Measurements from ENCODE around the gene TMOD1. TPM values are rescaled to one million over a fixed set of nuclear protein-coding genes. Genes with fewer than 3 reads are reported as not detected.

TMOD1 gene
- total and polyA plus RNA-seq, 10 of the 15 experiments (the other 5 are each of a cell fraction or from before 2014, with no cell fraction given) = 4.0 to 44.1 (median 15.4) TPM

GRCh38 chr9:97628668-97629067, 127.2 kb downstream of the TMOD1 start (continued):
- TF ChIP-seq RCOR1 (conservative IDR thresholded peaks at IDR 0.05; ENCODE audit: low read depth, low read length) (no peak), PBX3 (IDR thresholded peaks at IDR 0.05; ENCODE audit: insufficient replicate concordance, low read depth, low read length) (no peak), FOXM1 (IDR thresholded peaks at IDR 0.05; ENCODE audit: low read depth, low read length) (no peak), USF1 (IDR thresholded peaks at IDR 0.05; ENCODE audit: borderline replicate concordance, extremely low read length, insufficient read depth, low read depth, low read length) (no peak)

GRCh38 chr9:97629156-97629555, 127.7 kb downstream of the TMOD1 start:
- no peaks in the 10 kb centered on the region for H3K9me3 ChIP-seq (replicated peaks; ENCODE audit: control insufficient read depth, insufficient read depth, low read length)
- H3K4me3 ChIP-seq = no peak overlapping the region
- in situ Hi-C loops (cut with MboI) (loop anchor here (25.0 kb wide), 1 partner anchor 1217 kb away; the partner anchor contains the start of gene ZNF367), intact Hi-C loops (cut with micrococcal nuclease; ENCODE audit: unreplicated experiment) (no loop called here)
- POLR2A ChIA-PET = interaction anchor here (0.6 to 1.2 kb wide), 2 partner anchors 9 to 100 kb away, joined by 3 to 5 read pairs; no protein-coding TSS in a partner anchor
- RAD21 ChIA-PET (ENCODE audit: unreplicated experiment) = interaction anchor here (1.5 to 2.1 kb wide), 2 partner anchors 11 to 13 kb away, joined by 6 to 11 read pairs; no protein-coding TSS in a partner anchor
- no peaks in the 10 kb centered on the region for H3K27me3 ChIP-seq (replicated peaks in 1 of 2; ENCODE audit: control insufficient read depth in 2 of 2, insufficient read depth in 2 of 2, low read length in 1 of 2)
- H3K36me3 ChIP-seq (ENCODE audit: control insufficient read depth in 2 of 2, insufficient read depth in 2 of 2, low read length in 1 of 2) = peaks cover 0 to 2% of the 10 kb centered on the region in 2 experiments; a peak in 1 of 4 replicates
- TF ChIP-seq RUNX3 (IDR thresholded peaks at IDR 0.05; ENCODE audit: low read length) = no peak
- no peak for TF ChIP-seq ZNF217 (IDR thresholded peaks at IDR 0.05)
- TF ChIP-seq NR2C1 (IDR thresholded peaks at IDR 0.05) = no peak
- no peak overlapping the region for H3K9ac ChIP-seq (ENCODE audit: control insufficient read depth, insufficient read depth, low read length)
- H3K79me2 ChIP-seq (ENCODE audit: control insufficient read depth, insufficient read depth, low read length) = peaks cover 38% of the 10 kb centered on the region
- BruUV-seq (replicated peaks) = no TSS peak
- SMC1A ChIA-PET (ENCODE audit: uncharacterized antibody, unreplicated experiment) = interaction anchor here (0.6 to 2.5 kb wide), 8 partner anchors 10 to 216 kb away, joined by 3 to 14 read pairs (median 5); no protein-coding TSS in a partner anchor
- CTCF ChIA-PET = interaction anchor here (1.1 to 5.5 kb wide), 6 partner anchors 11 to 772 kb away, joined by 3 to 35 read pairs (median 12); no protein-coding TSS in a partner anchor
- peaks cover 5% of the 10 kb centered on the region for H3K4me1 ChIP-seq (ENCODE audit: control insufficient read depth, insufficient read depth, low read length)
- no peak for FAIRE-seq
- H4K20me1 ChIP-seq (ENCODE audit: control insufficient read depth, insufficient read depth) = no peaks in the 10 kb centered on the region
- no peak for DNase-seq (ENCODE audit: low read depth, low spot score)
- H3K4me2 ChIP-seq (ENCODE audit: control insufficient read depth, insufficient read depth) = no peak overlapping the region
- no peak overlapping the region for H3K27ac ChIP-seq (ENCODE audit: control insufficient read depth, insufficient read depth)
- ATAC-seq = no peak
- no peak overlapping the region for H2AFZ ChIP-seq (ENCODE audit: control insufficient read depth, low read depth, low read length)
